Measurements from ENCODE around the gene ARAP1.

Gene ARAP1

GRCh38 chr11:72779495-72780128, 27.4 kb upstream of the ARAP1 start:
- DNase-seq (ENCODE audit: low spot score): no peak

GRCh38 chr11:72778535-72779494, 26.6 kb upstream of the ARAP1 start:
- no peak for DNase-seq (ENCODE audit: low spot score)

GRCh38 chr11:72777755-72778278, 25.6 kb upstream of the ARAP1 start:
- DNase-seq (ENCODE audit: low spot score): no peak

GRCh38 chr11:72776844-72777754, 24.9 kb upstream of the ARAP1 start:
- no peak for DNase-seq (ENCODE audit: low spot score)

GRCh38 chr11:72776117-72776843, 24.1 kb upstream of the ARAP1 start:
- DNase-seq (ENCODE audit: low spot score): no peak

GRCh38 chr11:72775288-72776110, 23.3 kb upstream of the ARAP1 start:
- DNase-seq (ENCODE audit: low spot score): no peak

- no peak for DNase-seq (ENCODE audit: low spot score)
Measured at GRCh38 chr11:72774499-72774898, 22.3 kb upstream of the ARAP1 start.

- DNase-seq (ENCODE audit: low spot score): no peak
Measured at GRCh38 chr11:72773696-72774095, 21.5 kb upstream of the ARAP1 start.

- no peak for DNase-seq (ENCODE audit: low spot score)
Measured at GRCh38 chr11:72773291-72773690, 21.1 kb upstream of the ARAP1 start.

- DNase-seq (ENCODE audit: low spot score): no peak
Measured at GRCh38 chr11:72772059-72772458, 19.9 kb upstream of the ARAP1 start.

GRCh38 chr11:72771507-72771906, 19.3 kb upstream of the ARAP1 start:
- no peak for DNase-seq (ENCODE audit: low spot score)

GRCh38 chr11:72770799-72771198, 18.6 kb upstream of the ARAP1 start:
- no peak for DNase-seq (ENCODE audit: low spot score)

- no peak for DNase-seq (ENCODE audit: low spot score)
Measured at GRCh38 chr11:72769680-72770079, 17.5 kb upstream of the ARAP1 start.

- no peak for DNase-seq (ENCODE audit: low spot score)
Measured at GRCh38 chr11:72768581-72768980, 16.4 kb upstream of the ARAP1 start.

- DNase-seq (ENCODE audit: low spot score): no peak
Measured at GRCh38 chr11:72767203-72768062, 15.2 kb upstream of the ARAP1 start.

- DNase-seq (ENCODE audit: low spot score): no peak
Measured at GRCh38 chr11:72766152-72766902, 14.1 kb upstream of the ARAP1 start.

GRCh38 chr11:72764503-72764902, 12.3 kb upstream of the ARAP1 start:
- no peak for DNase-seq (ENCODE audit: low spot score)

- DNase-seq (ENCODE audit: low spot score): no peak
Measured at GRCh38 chr11:72763823-72764222, 11.6 kb upstream of the ARAP1 start.

All from CD4-positive, alpha-beta T cell treated with Interleukin-2 at 100 ng/mL for 4 hours (primary cell).